HG03457 (cell line): Measurements from ENCODE around the gene TRIM72.
"Not testable (repeated sequence)": the region's sequence is repeated elsewhere in the genome, so short reads cannot be mapped to it uniquely, and the experiment has no call there.

Experiments
- ATAC-seq: cut with Tn5 transposase; IDR thresholded peaks from one replicate; pipeline ENCODE4 v1.9.1; 2021; ENCODE audit warnings: moderate number of reproducible peaks; ENCODE audit not compliant: unreplicated experiment

TRIM72 gene

DNA sequence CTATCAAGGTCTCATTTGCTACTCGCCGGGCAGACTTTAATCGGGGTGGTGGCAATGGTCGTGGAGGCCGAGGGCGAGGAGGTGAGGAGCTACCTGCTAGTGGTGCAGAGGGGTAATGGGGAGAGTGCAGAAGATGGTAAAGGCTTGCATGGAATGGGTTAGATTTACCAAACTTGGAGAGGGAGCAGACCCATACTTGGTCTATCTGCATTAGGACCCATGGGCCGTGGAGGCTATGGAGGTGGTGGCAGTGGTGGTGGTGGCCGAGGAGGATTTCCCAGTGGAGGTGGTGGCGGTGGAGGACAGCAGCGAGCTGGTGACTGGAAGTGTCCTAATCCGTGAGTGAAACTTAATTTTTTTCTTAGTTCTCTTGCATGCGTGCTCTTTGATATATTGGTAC is 23.9 kb upstream of the TRIM72 start:
- ATAC-seq, result no peak

DNA sequence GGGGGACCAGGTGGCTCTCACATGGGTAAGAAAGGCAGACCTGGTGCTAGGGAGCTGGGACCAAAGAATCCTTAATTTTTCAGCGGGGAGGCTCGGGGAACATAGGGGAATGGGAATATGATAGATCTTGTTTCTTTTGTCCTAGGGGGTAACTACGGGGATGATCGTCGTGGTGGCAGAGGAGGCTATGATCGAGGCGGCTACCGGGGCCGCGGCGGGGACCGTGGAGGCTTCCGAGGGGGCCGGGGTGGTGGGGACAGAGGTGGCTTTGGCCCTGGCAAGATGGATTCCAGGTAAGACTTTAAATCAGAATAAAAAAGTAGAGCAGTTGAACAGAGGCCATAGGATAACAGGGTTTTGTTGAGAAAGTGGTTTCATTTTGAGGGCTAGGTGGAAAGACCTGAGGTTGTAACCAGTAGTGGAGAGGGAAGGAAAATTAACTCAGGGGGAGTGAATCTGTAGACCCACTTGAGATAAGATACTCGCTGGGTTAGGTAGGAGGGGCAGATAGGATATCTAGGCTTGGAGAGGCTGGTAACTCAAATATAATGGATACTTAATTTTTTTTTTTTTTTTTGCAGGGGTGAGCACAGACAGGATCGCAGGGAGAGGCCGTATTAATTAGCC is 23.0 kb upstream of the TRIM72 start:
- no peak for ATAC-seq

GRCh38 chr16:31191697-31192428 is 22.1 kb upstream of the TRIM72 start:
- no peak for ATAC-seq

DNA sequence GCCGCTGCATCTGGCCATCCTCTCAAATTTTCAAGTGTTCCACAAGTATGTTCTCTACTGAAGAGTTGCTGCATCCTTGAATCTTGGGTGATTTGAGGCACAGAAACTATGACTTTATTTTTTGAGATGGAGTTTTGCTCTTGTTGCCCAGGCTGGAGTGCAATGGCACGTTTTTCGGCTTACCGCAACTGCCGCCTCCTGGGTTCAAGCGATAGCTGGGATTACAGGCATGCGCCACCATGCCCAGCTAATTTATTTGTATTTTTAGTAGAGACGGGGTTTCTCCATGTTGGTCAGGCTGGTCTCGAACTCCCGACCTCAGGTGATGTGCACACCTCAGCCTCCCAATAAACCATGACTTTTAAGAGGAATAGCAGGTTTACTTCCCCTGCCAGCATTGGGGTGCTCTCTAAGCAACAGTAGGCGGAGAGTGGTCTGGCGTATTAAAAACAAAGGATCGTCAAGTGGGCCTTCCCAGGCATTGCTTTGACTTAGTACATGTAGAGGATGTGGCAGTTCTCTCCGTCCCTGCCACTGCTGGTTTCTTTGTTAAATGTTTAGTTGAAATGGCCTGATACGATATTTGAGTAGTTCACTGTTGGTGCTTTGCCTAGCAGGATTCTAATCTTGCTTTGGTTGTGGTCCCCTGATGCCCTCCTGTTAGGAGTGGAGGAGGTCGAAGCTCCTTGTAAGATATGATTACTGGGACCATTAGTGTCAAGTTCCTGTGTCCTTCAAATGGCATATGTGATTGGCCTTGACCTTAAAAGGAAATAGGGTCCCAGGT is 20.9 kb upstream of the TRIM72 start:
- ATAC-seq, result no peak

- no peak for ATAC-seq
These were observed 20.0 kb upstream of the TRIM72 start for GRCh38 chr16:31193874-31194273.

DNA sequence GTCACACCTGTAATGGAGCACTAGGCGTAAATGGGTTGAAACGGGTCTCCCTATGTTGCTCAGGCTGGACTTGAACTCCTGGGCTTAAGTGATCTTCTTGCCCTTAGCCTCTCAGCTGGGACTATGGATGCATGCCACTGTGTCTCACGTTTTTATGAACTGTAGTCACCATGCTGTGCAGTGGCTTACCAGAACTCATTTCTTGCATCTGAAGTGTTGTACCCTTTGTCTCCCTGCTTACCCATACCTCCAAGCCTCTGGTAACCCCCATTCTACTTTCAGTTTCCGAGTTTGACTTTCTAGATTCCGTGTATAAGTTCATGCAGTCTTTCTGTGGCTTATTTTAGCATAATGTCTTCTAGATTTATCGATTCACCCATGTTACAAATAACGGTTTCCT is 19.0 kb upstream of the TRIM72 start:
- no peak for ATAC-seq

- ATAC-seq, result not testable (repeated sequence)
These were observed 18.1 kb upstream of the TRIM72 start for GRCh38 chr16:31195861-31196260.

- no peak for ATAC-seq
These were observed 17.4 kb upstream of the TRIM72 start for GRCh38 chr16:31196324-31197088.

- no peak for ATAC-seq
These were observed 15.6 kb upstream of the TRIM72 start for GRCh38 chr16:31198207-31198882.

GRCh38 chr16:31199430-31200041 is 14.4 kb upstream of the TRIM72 start:
- ATAC-seq, result no peak

GRCh38 chr16:31200111-31200510 is 13.8 kb upstream of the TRIM72 start:
- ATAC-seq, result not testable (repeated sequence)

DNA sequence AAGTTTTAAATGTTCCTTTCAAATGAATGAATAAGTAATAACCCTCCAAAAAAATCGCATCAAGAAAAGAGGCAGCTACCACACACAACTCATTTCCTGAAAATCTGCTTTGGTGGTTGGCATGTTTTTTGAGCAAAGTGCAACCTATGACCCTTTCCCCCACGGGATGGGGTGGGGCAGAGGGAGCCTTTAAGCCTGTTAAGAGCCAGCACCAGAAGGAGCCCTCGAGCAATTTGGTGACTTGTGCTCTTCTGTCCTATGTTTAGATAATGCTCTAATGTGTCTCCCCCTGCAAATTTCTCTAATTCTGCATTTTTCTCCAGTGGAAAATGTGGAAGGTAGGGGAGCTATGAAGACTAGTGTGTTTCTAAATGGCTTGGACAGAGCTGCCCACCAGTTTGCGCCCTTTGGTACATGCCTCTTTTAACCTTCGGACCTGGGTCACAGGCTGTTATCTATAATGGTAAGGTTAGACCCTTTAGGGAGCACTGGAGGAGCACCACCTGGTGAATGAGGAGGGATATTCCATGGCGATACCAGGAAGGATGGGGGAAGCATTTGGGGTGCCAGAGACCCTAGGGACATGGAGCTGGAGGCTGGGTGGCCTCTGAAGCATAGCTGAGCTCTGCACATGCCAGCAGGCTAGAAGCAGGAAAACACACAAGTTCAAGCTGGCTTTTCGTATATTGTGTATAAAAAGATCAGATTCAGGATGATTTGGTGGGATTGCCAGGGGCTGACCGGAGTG is 12.9 kb upstream of the TRIM72 start:
- ATAC-seq, result no peak

GRCh38 chr16:31201582-31202413 is 12.1 kb upstream of the TRIM72 start:
- no peak for ATAC-seq

GRCh38 chr16:31202414-31203375 is 11.2 kb upstream of the TRIM72 start, which contains the start of gene PYCARD:
PYCARD (minus strand) TSS chr16:31202760; CDS start chr16:31202690, 70 bp downstream.
- no peak for ATAC-seq

DNA sequence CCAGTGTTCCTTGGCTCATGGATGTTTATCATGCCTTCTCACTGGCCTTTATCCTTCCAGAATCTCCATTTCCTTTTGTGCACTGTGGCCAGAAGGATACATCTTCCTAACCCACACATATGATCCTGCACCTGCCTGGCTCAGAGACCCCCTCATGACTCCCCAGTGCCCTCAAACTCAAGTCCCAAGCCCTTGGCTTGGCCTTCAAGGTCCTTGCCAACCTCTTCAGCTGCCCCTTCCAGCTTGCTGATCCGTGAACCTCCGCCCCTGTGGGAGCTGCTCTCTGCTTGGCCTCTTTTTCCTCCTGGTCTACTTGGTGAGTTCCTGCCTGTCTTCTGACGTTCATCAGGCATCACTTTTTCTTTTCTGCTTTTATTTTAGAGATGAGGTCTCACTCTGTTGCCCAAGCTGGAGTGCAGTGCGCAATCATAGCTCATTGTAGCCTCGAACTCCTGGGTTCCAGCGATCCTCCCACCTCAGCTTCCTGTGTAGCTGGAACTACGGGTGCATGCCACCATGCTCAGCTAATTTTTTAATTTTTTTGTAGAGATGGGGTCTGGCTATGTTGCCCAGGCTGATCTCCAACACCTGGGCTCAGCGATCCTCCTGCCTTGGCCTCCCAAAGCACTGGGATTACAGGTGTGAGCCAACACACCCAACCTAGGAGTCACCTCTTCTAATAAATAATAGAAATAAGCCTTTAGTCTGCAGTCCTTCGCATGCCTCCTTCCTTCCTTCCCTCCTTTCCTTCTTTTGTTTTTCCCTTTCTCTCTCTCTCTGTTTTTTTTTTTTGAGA is 8.8 kb upstream of the TRIM72 start:
- no peak for ATAC-seq

- ATAC-seq, result no peak
These were observed 7.1 kb upstream of the TRIM72 start for GRCh38 chr16:31206776-31207175.

GRCh38 chr16:31213342-31213741 is 577 bp upstream of the TRIM72 start:
- no peak for ATAC-seq
